Activated CD4-positive, alpha-beta T cell treated with anti-CD3 and anti-CD28 coated beads, Interleukin-2, Interleukin-6, amounts not matched to agents 100 ng/mL and 50 ng/mL, durations not matched to agents 16 hours and 8 hours (primary cell): Measurements from ENCODE around the gene ZNF236.

Experiments used
- DNase-seq: peaks from one replicate; pipeline ENCODE4 v3.0.0-alpha.2; 2020

ZNF236 gene

DNA sequence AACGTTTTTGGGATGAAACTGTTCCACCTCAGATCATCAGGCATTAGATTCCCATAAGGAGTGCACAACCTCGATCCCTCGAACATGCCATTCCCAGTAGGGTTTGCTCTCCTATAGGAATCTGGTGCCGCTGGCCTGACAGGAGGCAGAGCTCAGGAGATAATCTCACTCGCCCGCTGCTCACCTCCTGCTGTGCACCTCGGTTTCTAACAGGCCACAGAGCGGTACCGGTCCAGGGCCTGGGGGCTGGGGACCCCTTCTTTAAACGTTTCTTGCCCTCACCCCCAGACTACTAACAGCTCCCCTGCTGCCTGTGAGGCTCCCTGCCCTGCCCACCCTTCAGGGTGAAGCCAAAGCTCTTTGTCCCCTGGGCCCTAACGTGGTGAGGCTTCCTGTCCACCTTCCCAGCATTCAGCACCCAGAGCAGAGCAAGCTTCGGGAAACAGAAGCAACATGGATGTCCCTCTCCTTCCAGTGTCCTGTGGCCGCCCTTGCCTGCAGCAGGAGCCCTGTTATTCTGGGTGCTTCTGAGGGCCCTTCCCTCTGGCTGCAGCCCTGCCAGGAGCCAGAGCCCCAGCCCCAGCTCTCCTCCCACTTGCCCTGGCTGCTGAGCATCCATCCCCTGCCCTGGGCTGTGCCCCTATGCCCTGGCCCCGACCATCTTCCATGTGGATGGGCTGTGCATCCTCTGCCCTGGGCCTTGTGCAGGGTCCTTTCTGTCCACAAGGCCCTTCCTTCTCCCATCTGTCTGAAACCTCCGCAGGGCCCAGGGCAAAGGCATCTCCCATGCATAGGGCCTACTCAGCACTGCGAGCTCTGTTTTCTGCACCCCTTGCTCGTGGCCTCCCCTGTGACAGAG lies 170.1 kb downstream of the ZNF236 start:
- no peak for DNase-seq

DNA sequence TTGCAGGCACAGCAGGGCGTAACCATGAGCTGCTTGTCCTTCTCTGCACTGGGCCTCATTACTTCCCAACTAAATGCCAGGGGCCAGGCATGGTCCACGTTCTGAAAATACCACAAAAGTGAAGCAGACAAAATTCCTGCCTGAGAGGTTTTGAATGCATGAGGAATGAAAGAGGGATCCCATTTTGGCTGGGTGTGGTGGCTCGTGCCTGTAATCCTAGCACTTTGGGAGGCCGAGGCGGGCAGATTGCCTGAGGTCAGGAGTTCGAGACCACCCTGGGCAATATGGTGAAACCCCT lies 170.7 kb downstream of the ZNF236 start:
- DNase-seq: no peak

DNA sequence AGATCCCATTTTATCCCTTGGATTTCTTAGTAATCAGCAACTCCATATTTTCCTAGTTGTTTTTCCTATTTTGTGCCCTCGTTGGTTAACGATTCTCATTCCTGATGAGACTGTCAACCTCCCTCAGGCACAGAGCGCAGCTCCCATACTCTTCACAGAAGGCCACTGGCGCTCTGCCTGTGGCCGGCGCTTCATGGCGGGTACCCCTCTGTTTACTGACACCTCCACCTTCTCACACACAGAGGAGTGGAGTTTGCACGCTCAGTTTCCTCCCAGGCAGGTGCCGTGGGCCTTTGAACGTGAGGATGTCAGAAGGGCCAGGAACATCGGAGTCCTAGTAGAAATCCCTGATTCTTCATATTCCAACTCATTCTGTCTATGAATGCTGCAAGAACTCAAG lies 171.2 kb downstream of the ZNF236 start:
- DNase-seq: no peak

DNA sequence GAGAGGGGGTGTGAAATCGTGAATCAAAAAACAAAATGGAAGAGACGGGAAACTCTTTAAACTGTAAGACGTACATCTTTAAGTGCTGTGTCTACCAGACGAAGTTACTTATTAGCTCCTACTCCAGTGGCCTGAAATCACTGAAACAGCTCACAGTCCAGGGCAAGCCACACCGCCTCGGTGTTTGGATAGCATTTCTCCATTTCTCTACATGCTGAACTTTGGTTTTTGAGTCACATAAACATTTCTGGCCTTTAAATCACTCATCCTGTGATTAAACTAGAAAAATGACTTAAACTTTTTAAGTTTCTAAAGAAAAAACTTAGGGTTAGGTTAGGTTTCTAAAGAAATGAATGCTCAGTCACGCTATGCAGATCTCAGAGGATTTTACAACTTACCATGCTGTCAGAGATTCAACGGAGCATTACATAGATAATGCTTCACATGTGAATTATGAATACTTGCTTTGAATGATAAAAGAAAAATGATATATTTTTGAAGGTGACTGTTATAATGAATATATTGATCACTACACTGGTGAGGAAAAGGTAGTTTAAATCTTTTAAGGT lies 171.8 kb downstream of the ZNF236 start:
- DNase-seq: no peak

DNA sequence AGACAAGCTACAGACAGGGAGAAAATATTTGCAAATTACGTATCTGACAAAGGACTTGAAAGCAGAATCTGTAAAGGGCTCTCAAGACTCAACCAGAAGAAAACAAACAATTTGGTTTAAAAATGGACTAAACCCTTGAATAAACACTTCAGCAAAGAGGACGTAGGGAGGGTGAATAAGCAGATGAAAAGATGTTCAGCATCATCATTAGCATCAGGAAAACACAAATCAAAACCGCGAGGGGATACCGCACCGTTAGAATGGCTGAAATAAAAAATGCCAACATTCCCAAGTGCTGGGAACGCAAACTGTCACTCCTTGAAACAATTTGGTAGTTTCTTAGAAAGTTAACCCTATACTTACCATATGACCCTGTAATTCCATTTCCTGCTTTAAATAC lies 173.5 kb downstream of the ZNF236 start:
- no peak for DNase-seq

DNA sequence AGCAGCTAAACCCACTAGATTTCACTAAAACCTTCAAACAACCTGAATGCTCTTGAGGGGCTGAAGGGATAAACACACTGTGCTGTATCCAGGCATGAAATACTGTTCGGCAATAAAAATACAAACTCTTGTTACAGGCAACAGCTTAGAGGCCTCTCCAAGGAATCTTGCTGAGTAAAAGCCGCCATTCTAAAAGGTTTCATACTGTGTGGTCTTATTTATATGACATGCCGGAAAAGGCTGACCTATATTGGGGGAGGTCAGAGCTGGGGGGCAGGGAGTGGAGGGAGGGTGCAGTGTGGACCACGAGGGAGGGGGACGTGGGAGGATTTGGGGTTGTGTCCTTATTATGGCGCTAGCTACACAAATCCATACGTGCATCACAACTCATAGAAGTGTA lies 174.1 kb downstream of the ZNF236 start:
- DNase-seq: no peak

DNA sequence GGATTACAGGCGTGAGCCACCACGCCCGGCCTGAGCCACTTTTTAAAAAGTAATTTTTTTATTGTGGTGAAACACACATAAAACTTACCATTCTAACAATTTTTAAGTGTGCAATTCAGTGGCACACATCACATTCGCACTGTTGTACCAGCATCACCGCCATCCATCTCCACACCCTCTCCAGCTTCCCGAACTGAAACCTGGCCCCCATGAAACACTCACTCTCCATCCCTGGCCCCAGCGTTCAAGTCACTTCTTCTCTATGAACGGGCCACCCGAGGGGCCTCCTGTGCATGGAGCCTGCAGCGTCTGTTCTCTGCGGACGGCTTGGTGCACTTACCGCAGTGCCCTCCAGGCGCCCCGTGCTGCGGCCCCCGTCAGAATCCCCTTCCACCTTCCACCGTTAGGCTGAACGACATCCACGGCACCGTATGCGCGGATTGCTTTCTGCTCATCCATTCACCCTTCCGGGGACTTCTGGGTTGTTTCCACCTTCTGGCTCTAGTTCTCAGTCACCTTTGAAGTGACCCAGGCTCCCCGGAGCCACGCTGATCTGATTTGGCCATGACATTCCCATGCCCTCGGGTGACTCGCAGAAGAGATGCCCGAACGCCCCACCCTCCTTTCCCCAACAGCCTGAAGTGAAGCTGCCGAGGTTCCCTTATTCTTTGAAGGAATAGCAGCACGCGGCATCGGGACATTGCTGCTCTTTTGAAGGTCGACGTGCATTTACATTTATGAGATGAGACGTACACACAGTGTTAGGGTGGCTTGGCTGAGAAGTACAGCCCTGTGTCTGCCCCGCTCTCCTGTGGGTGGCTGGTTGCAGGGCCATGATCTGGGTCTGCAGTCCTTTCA lies 175.8 kb downstream of the ZNF236 start:
- DNase-seq: no peak

DNA sequence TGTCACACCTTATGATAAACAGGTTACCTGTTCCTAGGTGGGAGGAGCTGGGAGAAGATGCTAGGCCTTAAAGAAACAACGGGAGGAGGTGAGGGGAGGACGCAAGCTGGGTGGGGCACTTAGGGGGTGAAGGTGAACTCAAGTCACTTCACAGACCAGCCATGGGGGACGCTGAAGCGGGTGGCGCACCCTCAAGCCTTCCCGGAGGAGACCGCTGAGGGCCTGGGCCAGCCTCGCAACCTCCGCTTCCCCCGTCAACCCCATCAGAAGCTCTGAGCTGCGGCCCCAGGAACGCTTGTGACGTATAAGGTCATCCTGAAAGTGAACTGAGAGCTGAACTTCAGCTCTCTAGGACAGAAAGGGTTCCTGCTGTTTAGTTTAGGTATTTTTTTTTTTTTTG lies 176.7 kb downstream of the ZNF236 start:
- no peak for DNase-seq

DNA sequence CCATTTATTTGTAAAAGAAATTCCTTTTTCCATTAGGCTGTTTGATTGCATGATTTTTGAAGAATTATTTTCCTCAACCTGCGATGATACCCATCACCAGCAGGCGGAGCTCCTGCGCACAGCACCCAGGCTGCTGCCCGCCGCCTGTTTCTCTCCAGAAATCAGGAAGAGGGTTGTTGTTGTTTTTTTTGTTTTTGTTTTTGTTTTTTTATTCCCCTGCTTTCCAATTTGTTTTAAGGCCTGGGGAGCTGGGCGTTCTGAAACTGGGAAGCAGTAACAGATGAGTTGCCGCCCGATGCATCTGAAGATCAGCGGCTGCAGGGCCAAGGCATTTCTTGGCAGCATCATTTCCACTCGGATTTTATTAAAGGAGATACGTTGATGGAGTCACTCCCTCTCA lies 178.2 kb downstream of the ZNF236 start:
- peak; percentile 62 for DNase-seq

DNA sequence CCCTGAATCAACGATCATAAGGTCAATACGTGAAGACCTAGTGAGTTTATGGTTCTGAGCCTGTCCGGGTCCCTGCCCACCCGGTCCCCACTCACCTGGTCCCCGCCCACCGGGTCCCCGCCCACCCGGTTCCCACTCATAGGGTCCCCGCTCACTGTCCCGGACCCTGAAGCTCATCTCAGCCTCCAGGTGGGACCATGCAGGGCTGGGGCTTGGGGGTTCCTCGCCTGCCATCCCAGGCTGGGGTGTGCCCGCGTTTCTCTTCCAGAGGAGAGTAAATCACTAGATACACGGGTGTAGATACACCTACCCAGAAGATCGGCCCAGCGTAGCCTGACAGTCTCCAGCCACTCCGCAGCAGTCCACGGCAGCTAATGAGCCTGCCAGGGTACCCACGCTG lies 178.7 kb downstream of the ZNF236 start:
- no peak for DNase-seq

DNA sequence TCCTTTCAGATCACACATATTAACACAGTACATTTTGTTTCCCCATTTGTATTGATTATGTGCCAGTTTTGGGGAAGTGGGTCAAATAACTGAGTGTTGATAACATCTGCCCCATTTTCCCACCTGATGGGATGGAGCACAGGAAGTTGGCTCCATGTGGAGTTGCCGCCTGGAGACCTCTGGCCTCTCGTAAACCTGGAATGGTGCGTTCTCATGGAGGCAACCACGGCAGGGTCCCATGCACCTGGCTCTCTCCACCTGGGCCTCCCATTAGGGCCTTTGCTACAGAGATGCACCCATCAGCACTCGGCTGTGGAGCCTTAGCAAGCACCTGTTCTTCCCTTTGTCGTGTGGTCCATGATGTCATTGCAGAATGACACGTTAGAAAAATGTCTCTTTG lies 179.6 kb downstream of the ZNF236 start:
- DNase-seq: no peak

DNA sequence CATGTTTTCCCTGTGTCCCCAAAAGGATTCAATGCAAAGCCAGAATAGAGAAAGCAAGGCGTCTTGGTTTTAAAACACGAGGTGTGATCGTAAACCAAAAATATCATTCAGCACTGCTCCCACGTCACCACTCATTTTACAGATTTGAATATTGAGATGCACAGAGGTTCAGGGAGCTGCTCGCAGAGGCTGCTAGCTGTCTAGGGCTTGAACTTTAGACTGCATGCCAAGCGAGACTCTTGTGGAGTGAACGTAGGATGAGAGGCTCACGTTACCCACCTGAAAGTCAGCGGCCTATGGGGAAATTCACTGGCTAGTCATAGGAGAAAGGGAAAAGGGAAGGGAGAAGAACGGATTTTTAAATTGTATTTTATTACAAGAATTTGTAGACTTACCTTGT lies 180.1 kb downstream of the ZNF236 start:
- DNase-seq: no peak

DNA sequence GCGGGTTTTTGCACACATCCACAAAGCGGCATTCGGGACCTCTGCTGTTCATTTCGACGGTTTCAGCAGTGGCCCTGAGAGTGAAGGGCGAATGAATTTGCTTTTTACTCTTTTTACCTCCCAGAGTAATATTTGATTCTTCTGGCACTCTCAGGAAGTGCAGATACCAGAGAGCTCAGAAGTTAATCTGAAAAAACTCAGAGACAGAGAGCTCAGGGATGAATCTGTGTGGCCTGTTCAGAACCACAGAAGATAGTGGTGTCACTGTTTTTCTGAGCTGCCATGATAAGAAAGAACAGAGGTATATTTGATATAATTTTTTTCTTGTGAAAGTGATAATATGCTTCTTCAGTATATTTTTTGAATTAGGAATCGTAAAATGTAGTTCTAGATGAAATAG lies 181.0 kb downstream of the ZNF236 start:
- no peak for DNase-seq

DNA sequence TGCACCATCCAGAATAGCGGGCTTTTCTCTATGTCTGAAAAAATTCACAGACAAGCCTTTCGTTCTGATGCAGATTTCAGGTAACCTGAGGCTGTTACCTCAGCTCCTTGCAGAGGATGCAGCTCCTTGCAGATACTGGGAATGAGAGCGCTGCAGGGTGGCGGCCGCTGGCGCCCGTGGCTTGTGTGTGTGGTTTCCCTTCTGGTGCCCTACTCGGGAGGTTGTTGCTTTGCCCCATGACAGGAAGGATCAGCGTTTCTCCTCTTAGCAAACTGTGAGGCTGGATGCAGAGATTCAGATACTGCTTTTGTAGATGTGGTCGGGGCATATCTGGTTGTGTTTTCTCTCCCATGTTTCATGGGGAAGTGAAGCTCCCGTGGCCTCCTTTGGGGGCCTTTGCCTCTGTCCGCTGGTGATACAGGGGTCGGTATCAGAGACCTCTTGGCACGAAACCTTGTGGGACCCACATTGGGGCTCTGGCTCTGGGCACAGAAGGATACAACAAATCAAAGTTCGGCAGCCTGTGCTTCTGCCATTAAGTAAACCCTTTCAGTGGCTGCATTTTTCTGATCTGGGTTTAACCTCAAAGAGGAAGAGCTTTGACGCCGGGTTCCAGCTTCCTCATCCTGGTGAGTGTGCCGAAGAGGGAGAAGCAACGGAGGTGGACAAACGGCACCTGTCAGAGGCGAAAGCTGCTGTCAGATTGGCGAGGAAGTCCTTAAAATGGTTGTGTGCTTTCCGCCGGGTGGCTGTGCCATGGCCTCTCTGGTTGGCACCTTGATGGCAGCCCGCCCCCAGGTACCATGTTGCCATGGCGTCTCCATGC lies 182.4 kb downstream of the ZNF236 start:
- DNase-seq: peak; percentile 30

DNA sequence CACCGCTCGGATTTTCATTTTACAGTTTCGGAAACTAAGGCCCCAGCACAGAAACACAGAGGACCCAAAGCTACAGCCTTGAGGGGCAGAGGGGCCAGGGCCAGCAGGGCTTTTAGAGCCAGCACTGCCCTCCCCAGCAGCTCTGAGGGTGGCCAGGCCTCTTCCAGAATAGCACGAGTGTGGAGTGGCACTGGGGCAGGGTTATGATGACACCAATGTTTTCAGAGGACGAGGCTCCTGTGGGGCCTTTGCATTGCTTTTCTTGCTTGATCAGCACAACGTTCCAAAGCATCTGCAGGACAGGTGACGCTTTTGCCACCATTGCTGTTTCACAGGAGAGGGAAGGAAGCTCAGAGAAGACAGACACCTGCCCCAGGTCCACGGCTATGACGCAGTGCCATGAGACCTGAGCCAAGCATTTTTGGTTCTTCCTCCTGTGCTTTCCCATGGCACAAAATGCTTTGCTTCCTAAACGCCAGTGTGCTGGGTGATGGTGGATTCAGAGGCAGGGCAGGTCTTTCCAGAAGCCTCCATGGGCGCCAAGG lies 183.4 kb downstream of the ZNF236 start:
- no peak for DNase-seq

DNA sequence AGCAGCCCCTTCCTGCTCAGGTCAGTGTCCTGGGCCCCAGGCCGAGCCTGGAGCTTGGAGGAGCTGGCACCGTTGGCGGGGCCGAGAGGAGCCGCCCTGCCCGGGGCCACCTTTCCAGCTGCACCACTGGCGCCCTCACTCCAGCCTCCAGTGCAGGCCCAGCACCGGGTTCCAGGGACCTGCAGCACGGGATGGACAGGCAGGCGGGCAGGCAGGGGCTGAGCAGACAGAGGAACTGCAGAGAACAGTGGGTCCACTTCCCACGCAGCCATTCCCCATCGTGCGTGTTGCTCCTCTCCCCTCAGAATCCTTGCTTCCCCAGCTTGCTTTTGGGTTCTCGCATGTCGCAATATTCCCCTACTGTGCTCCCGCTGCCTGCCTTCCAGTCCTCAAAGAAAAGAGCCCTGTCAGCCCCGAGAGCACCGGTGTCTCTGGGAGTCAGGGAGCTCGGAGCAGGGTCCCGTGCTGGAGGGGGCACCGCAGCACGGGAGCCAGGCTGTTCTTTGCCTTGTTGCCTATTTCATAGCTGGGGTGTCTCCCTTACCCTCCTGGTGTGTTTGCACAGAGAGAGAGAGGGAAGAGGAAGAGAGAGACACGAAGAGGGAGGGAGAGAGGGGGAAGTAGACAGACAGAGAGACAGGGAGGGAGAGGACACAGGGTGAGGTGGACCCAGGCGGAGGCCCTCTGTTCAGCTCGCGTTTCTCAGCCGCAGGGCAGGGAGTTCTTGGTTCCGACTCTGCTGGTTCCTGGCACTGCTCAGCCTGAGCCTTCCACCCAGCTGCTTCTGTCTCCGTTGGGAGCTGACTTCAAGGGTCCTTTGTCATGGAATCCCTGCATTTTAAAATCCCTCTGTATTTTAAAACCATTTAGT lies 184.2 kb downstream of the ZNF236 start:
- DNase-seq: no peak

DNA sequence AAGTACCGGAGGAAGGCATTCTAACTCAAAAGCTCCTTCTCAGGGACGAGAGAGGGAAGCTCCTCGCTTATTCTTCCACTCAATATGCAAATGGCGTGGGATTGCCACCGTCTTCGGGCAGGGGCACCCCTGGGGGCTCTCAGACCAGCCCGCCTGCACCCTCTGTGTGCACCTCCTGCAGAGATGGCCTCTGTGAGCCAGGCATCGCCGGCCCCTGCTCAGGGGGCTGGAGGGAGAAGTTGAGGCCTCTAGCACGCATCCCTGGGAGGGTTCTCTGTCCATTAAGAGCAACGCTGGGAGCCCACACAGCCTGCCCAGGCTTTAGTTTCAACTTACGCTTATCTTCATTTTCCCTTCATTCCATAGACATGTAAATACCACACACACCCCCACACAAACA lies 184.9 kb downstream of the ZNF236 start:
- no peak for DNase-seq

DNA sequence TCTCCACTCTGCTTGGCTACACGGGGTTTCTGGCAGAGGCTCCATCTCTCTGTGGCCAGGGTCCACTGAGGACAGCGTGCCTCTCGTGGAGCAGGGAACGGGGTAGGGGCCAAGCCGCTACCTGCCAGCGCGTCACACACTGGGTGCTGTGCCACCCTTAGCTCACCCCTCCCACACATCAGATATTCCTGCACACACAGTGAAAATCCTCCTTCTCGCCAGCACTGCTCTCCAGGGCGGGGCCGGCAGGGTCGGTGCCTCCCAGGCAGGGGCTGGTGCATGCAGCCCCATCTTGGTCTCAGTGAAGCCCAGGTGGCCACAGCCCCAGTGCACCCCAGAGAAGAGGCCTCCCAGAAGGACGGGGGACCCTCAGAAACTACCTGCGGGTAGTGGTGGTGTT lies 185.6 kb downstream of the ZNF236 start:
- no peak for DNase-seq

DNA sequence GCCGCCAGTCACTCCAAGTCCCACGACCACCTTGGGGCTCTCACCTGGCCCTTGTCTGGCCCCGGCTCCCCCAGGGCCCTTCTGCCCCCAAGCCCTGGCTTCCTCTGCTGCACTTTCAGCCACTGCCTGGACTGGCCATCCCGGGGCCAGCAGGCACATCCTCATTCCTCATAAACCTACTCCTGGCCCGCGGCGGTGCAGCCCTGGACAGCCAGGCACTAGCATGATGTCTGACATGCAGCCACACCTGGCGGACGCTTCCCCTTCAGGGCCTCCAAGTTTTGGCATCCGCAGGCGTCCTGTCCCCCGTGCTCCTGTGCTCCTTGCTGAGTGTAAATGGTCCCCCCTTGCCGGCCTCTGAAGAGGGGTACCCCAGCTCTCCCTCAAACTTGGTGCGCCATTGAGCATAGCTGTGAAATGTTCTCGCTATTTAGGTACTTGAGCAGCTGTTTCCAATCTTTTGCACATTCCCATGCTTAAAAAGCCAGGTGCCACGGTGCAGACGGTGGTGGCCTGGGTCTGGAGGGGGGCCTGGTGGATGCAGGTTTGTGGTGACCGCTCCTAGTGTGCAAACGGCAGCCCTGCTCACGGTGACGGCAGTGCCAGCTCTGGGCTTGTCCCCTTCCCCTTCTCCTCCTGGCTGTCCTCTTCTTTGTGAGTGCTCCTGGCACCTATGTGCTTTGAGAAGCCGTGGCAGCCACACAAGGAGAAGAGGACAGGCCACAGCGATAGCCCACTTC lies 186.4 kb downstream of the ZNF236 start:
- DNase-seq: no peak

DNA sequence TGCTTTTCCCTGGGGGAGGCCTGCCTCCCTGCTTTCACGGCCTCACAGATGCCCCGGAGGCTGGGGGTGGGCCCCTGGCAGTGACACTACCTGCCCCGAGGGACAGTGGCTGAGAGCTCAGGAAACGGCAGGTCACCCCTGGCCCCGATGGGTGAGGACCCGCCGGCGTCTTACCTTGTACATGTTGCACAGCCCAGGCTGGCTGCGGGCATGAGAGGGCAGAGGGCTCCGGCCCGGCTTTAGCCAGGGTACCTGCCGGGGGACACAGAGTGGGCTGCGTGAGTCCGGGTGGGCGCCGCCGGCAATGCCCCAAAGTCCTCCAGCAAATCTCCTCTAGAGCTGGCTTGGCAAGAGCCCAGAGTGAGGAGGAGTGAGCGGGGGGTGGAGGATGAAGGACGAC lies 187.3 kb downstream of the ZNF236 start:
- no peak for DNase-seq

DNA sequence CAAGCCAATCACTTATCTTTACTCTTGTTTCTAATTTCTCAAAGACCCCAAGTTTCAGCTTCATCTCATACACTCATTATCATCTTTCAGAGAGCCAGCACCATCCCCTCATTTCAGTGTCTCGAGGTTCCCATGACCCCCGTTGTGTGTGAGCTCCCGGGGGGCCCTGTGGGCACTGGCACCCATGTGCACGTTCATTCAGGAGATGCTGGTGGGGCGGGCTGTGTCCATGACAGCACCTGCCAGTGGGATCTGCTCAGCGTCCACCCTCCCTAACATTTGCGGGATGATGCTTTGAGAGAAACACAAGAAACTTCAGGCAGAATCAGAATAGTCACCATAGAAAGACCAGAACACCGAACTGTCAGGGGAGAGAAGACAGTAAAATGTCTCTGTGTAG lies 189.8 kb downstream of the ZNF236 start:
- no peak for DNase-seq
